Measurements from ENCODE around the gene SLC12A5.

The SLC12A5 gene

GRCh38 chr20:46030284-46031013 lies 1.4 kb downstream of the SLC12A5 start:
- DNase-seq, result no peak

- DNase-seq, result no peak
Observed at GRCh38 chr20:46031014-46031569, 2.1 kb downstream of the SLC12A5 start.

GRCh38 chr20:46031701-46032254 lies 2.8 kb downstream of the SLC12A5 start:
- DNase-seq, result peak; percentile 80

GRCh38 chr20:46034039-46034438 lies 5.0 kb downstream of the SLC12A5 start:
- DNase-seq, result no peak

GRCh38 chr20:46035253-46035652 lies 6.2 kb downstream of the SLC12A5 start:
- DNase-seq, result no peak

- no peak for DNase-seq
Observed at GRCh38 chr20:46035713-46036112, 6.7 kb downstream of the SLC12A5 start.

GRCh38 chr20:46036370-46036769 lies 7.4 kb downstream of the SLC12A5 start:
- no peak for DNase-seq

- DNase-seq, result no peak
Observed at GRCh38 chr20:46037036-46037435, 8.0 kb downstream of the SLC12A5 start.

- no peak for DNase-seq
Observed at GRCh38 chr20:46040902-46041535, 12.0 kb downstream of the SLC12A5 start.

- DNase-seq, result no peak
Observed at GRCh38 chr20:46043556-46043955, 14.5 kb downstream of the SLC12A5 start.

- no peak for DNase-seq
Observed at GRCh38 chr20:46044896-46045295, 15.9 kb downstream of the SLC12A5 start.

- no peak for DNase-seq
Observed at GRCh38 chr20:46046588-46047310, 17.7 kb downstream of the SLC12A5 start.

- DNase-seq, result no peak
Observed at GRCh38 chr20:46047821-46048220, 18.8 kb downstream of the SLC12A5 start.

- no peak for DNase-seq
Observed at GRCh38 chr20:46049190-46049589, 20.2 kb downstream of the SLC12A5 start.

- DNase-seq, result no peak
Observed at GRCh38 chr20:46049815-46050214, 20.8 kb downstream of the SLC12A5 start.

- DNase-seq, result no peak
Observed at GRCh38 chr20:46050444-46050843, 21.4 kb downstream of the SLC12A5 start.

- DNase-seq, result no peak
Observed at GRCh38 chr20:46050885-46051284, 21.9 kb downstream of the SLC12A5 start.

GRCh38 chr20:46051556-46052308 lies 22.7 kb downstream of the SLC12A5 start:
- peak; percentile 73 for DNase-seq

- no peak for DNase-seq
Observed at GRCh38 chr20:46053416-46053815, 24.4 kb downstream of the SLC12A5 start.

- no peak for DNase-seq
Observed at GRCh38 chr20:46054606-46055005, 25.6 kb downstream of the SLC12A5 start.

- no peak for DNase-seq
Observed at GRCh38 chr20:46055269-46055668, 26.3 kb downstream of the SLC12A5 start.

- DNase-seq, result no peak
Observed at GRCh38 chr20:46056027-46056833, 27.2 kb downstream of the SLC12A5 start.

Measured in NCI-H1105 treated with DMSO at 0.1 percent for 48 hours (cell line).